Mammary epithelial cell (primary cell): ENCODE results near the gene SS18.

Source experiments
- EZH2 ChIP-seq: IDR thresholded peaks from 2 replicates; pipeline ENCODE4 v1.6.1; 2012; ENCODE audit warnings: low read length, inconsistent platforms, borderline replicate concordance
- TF ChIP-seq, protein P1 (sequence below), 2 donors: IDR thresholded peaks in 1 of 2; conservative IDR thresholded peaks in 1 of 2; 2 replicates each; pipeline ENCODE4 v1.5.1; 2011 to 2012; ENCODE audit warnings: inconsistent platforms in 2 of 2, low read length in 2 of 2, mild to moderate bottlenecking in 2 of 2, control low read depth in 1 of 2, low read depth in 1 of 2; ENCODE audit not compliant: insufficient read depth in 1 of 2; ENCODE audit errors: extremely low read depth in 1 of 2

DNA sequence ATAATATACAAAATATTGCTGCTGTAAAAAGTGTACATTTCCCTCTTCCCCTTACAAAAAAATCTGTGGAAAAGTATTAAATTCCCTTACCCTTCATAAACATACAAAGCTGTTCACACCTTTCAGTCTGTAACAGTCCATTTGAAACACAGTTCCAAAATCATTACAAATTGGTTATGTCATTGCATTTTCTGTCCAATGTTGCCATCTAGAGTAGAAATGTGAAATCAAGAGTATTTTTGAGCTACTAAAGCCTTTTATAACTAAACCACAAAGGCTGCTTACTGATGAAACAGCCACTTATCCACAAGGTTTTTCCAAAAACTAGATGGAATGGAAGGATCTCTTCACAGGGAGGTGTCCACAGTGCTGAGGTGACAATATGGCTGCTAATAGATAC is 72.5 kb downstream of the SS18 start:
- TF ChIP-seq, protein P1, sequence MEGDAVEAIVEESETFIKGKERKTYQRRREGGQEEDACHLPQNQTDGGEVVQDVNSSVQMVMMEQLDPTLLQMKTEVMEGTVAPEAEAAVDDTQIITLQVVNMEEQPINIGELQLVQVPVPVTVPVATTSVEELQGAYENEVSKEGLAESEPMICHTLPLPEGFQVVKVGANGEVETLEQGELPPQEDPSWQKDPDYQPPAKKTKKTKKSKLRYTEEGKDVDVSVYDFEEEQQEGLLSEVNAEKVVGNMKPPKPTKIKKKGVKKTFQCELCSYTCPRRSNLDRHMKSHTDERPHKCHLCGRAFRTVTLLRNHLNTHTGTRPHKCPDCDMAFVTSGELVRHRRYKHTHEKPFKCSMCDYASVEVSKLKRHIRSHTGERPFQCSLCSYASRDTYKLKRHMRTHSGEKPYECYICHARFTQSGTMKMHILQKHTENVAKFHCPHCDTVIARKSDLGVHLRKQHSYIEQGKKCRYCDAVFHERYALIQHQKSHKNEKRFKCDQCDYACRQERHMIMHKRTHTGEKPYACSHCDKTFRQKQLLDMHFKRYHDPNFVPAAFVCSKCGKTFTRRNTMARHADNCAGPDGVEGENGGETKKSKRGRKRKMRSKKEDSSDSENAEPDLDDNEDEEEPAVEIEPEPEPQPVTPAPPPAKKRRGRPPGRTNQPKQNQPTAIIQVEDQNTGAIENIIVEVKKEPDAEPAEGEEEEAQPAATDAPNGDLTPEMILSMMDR (conservative IDR thresholded peaks at IDR 0.05 in 1 of 2, IDR thresholded peaks at IDR 0.05 in 1 of 2; ENCODE audit: extremely low read depth in 1 of 2, insufficient read depth in 1 of 2, low read depth in 1 of 2, low read length in 2 of 2), result no peak
- TF ChIP-seq EZH2, result no peak
